DND-41 (cell line): Measurements from ENCODE around the gene TTC19.

Source experiments
- CTCF ChIP-seq: IDR thresholded peaks from 2 replicates; pipeline ENCODE4 v1.5.1; 2012; ENCODE audit warnings: borderline replicate concordance, low read length, moderate library complexity, mild to moderate bottlenecking; ENCODE audit not compliant: poor library complexity, severe bottlenecking; ENCODE audit errors: extremely low read depth
- EZH2 ChIP-seq: IDR thresholded peaks from 3 replicates; pipeline ENCODE4 v1.6.1; 2012; ENCODE audit warnings: borderline replicate concordance, low read depth, mild to moderate bottlenecking, moderate library complexity, low read length, inconsistent platforms; ENCODE audit not compliant: severe bottlenecking

DNA sequence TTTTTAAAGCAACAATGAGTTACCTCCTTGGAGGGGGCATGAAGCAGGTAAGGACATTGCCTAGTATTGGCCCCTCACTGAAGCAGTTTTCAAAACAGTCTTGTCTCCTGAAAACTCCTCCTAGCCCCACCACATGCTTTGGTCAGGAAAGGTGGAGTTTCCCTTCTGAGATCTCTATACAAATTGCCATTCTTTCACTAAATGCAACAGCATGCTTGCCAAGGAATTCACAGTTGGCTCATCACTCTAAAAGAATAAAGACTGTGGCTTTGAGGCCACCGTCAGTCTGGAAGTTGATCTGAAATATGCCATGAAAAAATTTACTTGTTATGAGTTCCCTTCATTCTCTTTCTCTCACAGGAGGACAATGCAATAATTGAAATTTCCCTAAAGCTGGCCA is 4.2 kb downstream of the TTC19 start:
- no peak for TF ChIP-seq CTCF
- no peak for TF ChIP-seq EZH2
